CD14-positive monocyte (primary cell): ENCODE results near the gene B3GNT8. TPM values are rescaled to one million over a fixed set of nuclear protein-coding genes. Genes with fewer than 3 reads are reported as not detected.

Experiments used
- DNase-seq, 3 donors: peaks; one replicate each; pipeline ENCODE4 v3.0.0-alpha.2; 2011 to 2022
- H2AFZ ChIP-seq: 2 replicates; pipeline ENCODE4 v1.6.0; 2012; ENCODE audit warnings: mild to moderate bottlenecking, low read depth, low read length, inconsistent platforms; ENCODE audit not compliant: insufficient read depth, poor library complexity, severe bottlenecking
- H3K27ac ChIP-seq, 2 donors: 1 replicate in 1 of 2; 2 replicates in 1 of 2; pipeline ENCODE4 v1.5.1; 2012 to 2013; ENCODE audit warnings: low read length in 2 of 2, control low read depth in 1 of 2, inconsistent platforms in 1 of 2, low read depth in 1 of 2, mild to moderate bottlenecking in 1 of 2
- H3K27me3 ChIP-seq, 2 donors: one replicate each; pipeline versions ENCODE4 v1.6.0 to v1.6.1; 2011 to 2013; ENCODE audit warnings: low read length in 2 of 2; ENCODE audit not compliant: control insufficient read depth in 2 of 2, insufficient read depth in 2 of 2
- H3K36me3 ChIP-seq, 2 donors: replicated peaks in 1 of 2; 1 replicate in 1 of 2; 2 replicates in 1 of 2; pipeline versions ENCODE4 v1.5.1 to v1.6.1; 2012 to 2013; ENCODE audit warnings: low read length in 2 of 2, control low read depth in 1 of 2, inconsistent platforms in 1 of 2, mild to moderate bottlenecking in 1 of 2; ENCODE audit not compliant: insufficient read depth in 2 of 2, control insufficient read depth in 1 of 2
- H3K4me1 ChIP-seq, 2 donors: 1 replicate in 1 of 2; 2 replicates in 1 of 2; pipeline versions ENCODE4 v1.5.1 to v1.6.1; 2012 to 2013; ENCODE audit warnings: low read length in 2 of 2, control low read depth in 1 of 2, inconsistent platforms in 1 of 2, mild to moderate bottlenecking in 1 of 2, moderate library complexity in 1 of 2; ENCODE audit not compliant: insufficient read depth in 2 of 2, control insufficient read depth in 1 of 2
- H3K4me2 ChIP-seq: replicated peaks from 2 replicates; pipeline ENCODE3; 2012; ENCODE audit warnings: low read length, moderate library complexity, mild to moderate bottlenecking; ENCODE audit not compliant: poor library complexity, severe bottlenecking; ENCODE audit errors: extremely low read depth
- H3K4me3 ChIP-seq, 3 experiments: fragments of 200-600 bp in 1 of 3; sonication (generic) in 1 of 3; replicated peaks in 1 of 3; 1 replicate in 2 of 3; 2 replicates in 1 of 3; pipeline ENCODE4 v1.5.1; 2011 to 2013; ENCODE audit warnings: low read length in 3 of 3, mild to moderate bottlenecking in 3 of 3, control low read depth in 2 of 3, low read depth in 2 of 3, inconsistent platforms in 1 of 3, moderate library complexity in 1 of 3
- H3K79me2 ChIP-seq: 2 replicates; pipeline ENCODE4 v1.6.0; 2012; ENCODE audit warnings: mild to moderate bottlenecking, control low read depth, inconsistent platforms, low read length, moderate library complexity; ENCODE audit not compliant: insufficient read depth
- H3K9ac ChIP-seq: 2 replicates; pipeline ENCODE4 v1.6.0; 2017; ENCODE audit warnings: low read length, mild to moderate bottlenecking; ENCODE audit not compliant: insufficient read depth, poor library complexity, severe bottlenecking
- H3K9me3 ChIP-seq, 2 donors: replicated peaks in 1 of 2; 1 replicate in 1 of 2; 2 replicates in 1 of 2; pipeline versions ENCODE4 v1.5.1 to v1.6.1; 2012 to 2013; ENCODE audit warnings: low read length in 2 of 2, control low read depth in 1 of 2; ENCODE audit not compliant: control insufficient read depth in 1 of 2, insufficient read depth in 1 of 2
- H4K20me1 ChIP-seq: 2 replicates; pipeline ENCODE4 v1.6.0; 2012; ENCODE audit warnings: mild to moderate bottlenecking, low read length, control low read depth, moderate library complexity; ENCODE audit not compliant: insufficient read depth
- H3K27ac Mint-ChIP-seq, 7 donors: one replicate each; pipeline ENCODE4 v1.8.0; 2020; ENCODE audit warnings: mild to moderate bottlenecking in 7 of 7, mixed read lengths in 7 of 7, moderate library complexity in 6 of 7, inconsistent platforms in 2 of 7
- H3K27me3 Mint-ChIP-seq, 3 donors: one replicate each; pipeline ENCODE4 v1.8.0; 2021 to 2022; ENCODE audit warnings: low read depth in 3 of 3, mild to moderate bottlenecking in 3 of 3, mixed read lengths in 3 of 3, moderate library complexity in 3 of 3, inconsistent platforms in 1 of 3
- H3K36me3 Mint-ChIP-seq, 2 donors: one replicate each; pipeline ENCODE4 v1.8.0; 2020; ENCODE audit warnings: mixed read lengths in 2 of 2, inconsistent platforms in 1 of 2, mild to moderate bottlenecking in 1 of 2
- H3K4me1 Mint-ChIP-seq: one replicate; pipeline ENCODE4 v1.8.0; 2020; ENCODE audit warnings: mild to moderate bottlenecking, mixed read lengths
- H3K4me3 Mint-ChIP-seq, 2 donors: one replicate each; pipeline ENCODE4 v1.8.0; 2020; ENCODE audit warnings: mild to moderate bottlenecking in 2 of 2, mixed read lengths in 2 of 2, moderate library complexity in 1 of 2
- H3K9me3 Mint-ChIP-seq, 7 donors: one replicate each; pipeline ENCODE4 v1.8.0; 2020 to 2022; ENCODE audit warnings: mixed read lengths in 7 of 7, mild to moderate bottlenecking in 6 of 7, moderate library complexity in 6 of 7, inconsistent platforms in 2 of 7
- CTCF ChIP-seq: fragments of 200-600 bp; IDR thresholded peaks from one replicate; pipeline ENCODE4 v1.8.0; 2022; ENCODE audit warnings: antibody characterized with exemption, mild to moderate bottlenecking
- WGBS: methylation state at CpG from one replicate; pipeline ENCODE4 v1.1.5; 2013; ENCODE audit warnings: missing lambda C conversion rate; ENCODE audit not compliant: insufficient coverage; 5-methylcytosine and 5-hydroxymethylcytosine counted together
- intact Hi-C, 2 donors: fragments of 100-400 bp; cut with micrococcal nuclease; formaldehyde crosslinking; loops; one replicate each; pipeline versions ENCODE4 v1.15.0 to v1.15.1; 2023
- polyA plus RNA-seq, 3 donors: library from polyadenylated mRNA; depleted of rRNA in 1 of 3; unstranded in 2 of 3; stranded (reverse) in 1 of 3; fragments of 300-500 nt in 2 of 3; fragments of >200 nt in 1 of 3; fragmentation: Illumina TruSeq in 2 of 3; gene quantifications; 1 replicate in 2 of 3; 2 replicates in 1 of 3; pipeline ENCODE4 v1.2.3, GENCODE V29; 2012 to 2021

The B3GNT8 gene
- polyA plus RNA-seq, 3 donors: 2.9 to 18.9 (median 17.4) TPM

GRCh38 chr19:41449865-41450178 lies 22.6 kb upstream of the B3GNT8 start:
- no peak overlapping the region for H3K4me3 Mint-ChIP-seq
- H3K9me3 ChIP-seq: no peaks in the 10 kb centered on the region
- peak overlapping the region in 1 of 7 donors; percentile 61 for H3K27ac Mint-ChIP-seq
- H3K36me3 ChIP-seq: no peaks in the 10 kb centered on the region
- no CpG with 5 or more reads among the region's 3 CpGs for WGBS
- no peak for TF ChIP-seq CTCF
- no peak overlapping the region for H3K4me3 ChIP-seq
- H3K4me2 ChIP-seq: no peak overlapping the region
- no peaks in the 10 kb centered on the region for H3K36me3 Mint-ChIP-seq
- peaks cover 15 to 16% of the 10 kb centered on the region in 2 donors for H3K4me1 ChIP-seq
- H3K27ac ChIP-seq: no peak overlapping the region
- no peak overlapping the region for H2AFZ ChIP-seq
- H4K20me1 ChIP-seq: no peaks in the 10 kb centered on the region
- peaks cover 0 to 6% of the 10 kb centered on the region in 2 donors for H3K27me3 ChIP-seq
- H3K9ac ChIP-seq: no peak overlapping the region
- H3K9me3 Mint-ChIP-seq: peaks cover 0 to 4% (median 0%) of the 10 kb centered on the region in 7 donors
- H3K27me3 Mint-ChIP-seq: peaks cover 14 to 31% (median 30%) of the 10 kb centered on the region in 3 donors
- no peak for DNase-seq
- intact Hi-C loops: loop anchor here (1.0 to 10.0 kb wide), 4 partner anchors 85 to 121 kb away; no protein-coding TSS in a partner anchor
- H3K4me1 Mint-ChIP-seq: peaks cover 17% of the 10 kb centered on the region
- H3K79me2 ChIP-seq: no peaks in the 10 kb centered on the region

- no peaks in the 10 kb centered on the region for H3K36me3 ChIP-seq
- H3K4me3 ChIP-seq: peak overlapping the region in 1 of 3 experiments; percentile 62
- peak overlapping the region; percentile 36 for H3K9ac ChIP-seq
- peak overlapping the region; percentile 56 for H2AFZ ChIP-seq
- no peak overlapping the region for H3K27ac Mint-ChIP-seq
- peaks cover 0 to 6% of the 10 kb centered on the region in 2 donors for H3K27me3 ChIP-seq
- peak overlapping the region; percentile 67 to 76 for H3K4me3 Mint-ChIP-seq
- no peaks in the 10 kb centered on the region for H3K79me2 ChIP-seq
- peak; percentile 98 for TF ChIP-seq CTCF
- H3K4me1 ChIP-seq: peaks cover 15 to 16% of the 10 kb centered on the region in 2 donors
- H4K20me1 ChIP-seq: no peaks in the 10 kb centered on the region
- H3K9me3 Mint-ChIP-seq: peaks cover 0 to 4% (median 0%) of the 10 kb centered on the region in 7 donors
- H3K4me2 ChIP-seq: peak overlapping the region; percentile 57
- intact Hi-C loops: loop anchor here (1.0 to 10.0 kb wide), 4 partner anchors 86 to 122 kb away; no protein-coding TSS in a partner anchor
- H3K36me3 Mint-ChIP-seq: no peaks in the 10 kb centered on the region
- peaks cover 14 to 31% (median 30%) of the 10 kb centered on the region in 3 donors for H3K27me3 Mint-ChIP-seq
- peaks cover 17% of the 10 kb centered on the region for H3K4me1 Mint-ChIP-seq
- DNase-seq: peak; percentile 64 to 75 (median 69)
- H3K9me3 ChIP-seq: no peaks in the 10 kb centered on the region
- 0% methylated on average over 2 of the region's 22 CpGs for WGBS
- no peak overlapping the region for H3K27ac ChIP-seq
Measured at GRCh38 chr19:41449079-41449864, 22.1 kb upstream of the B3GNT8 start.
